ENCODE data around the gene LSM11.

GRCh38 chr5:157778121-157778805 lies 34.8 kb downstream of the LSM11 start:
- TF ChIP-seq, protein P1, sequence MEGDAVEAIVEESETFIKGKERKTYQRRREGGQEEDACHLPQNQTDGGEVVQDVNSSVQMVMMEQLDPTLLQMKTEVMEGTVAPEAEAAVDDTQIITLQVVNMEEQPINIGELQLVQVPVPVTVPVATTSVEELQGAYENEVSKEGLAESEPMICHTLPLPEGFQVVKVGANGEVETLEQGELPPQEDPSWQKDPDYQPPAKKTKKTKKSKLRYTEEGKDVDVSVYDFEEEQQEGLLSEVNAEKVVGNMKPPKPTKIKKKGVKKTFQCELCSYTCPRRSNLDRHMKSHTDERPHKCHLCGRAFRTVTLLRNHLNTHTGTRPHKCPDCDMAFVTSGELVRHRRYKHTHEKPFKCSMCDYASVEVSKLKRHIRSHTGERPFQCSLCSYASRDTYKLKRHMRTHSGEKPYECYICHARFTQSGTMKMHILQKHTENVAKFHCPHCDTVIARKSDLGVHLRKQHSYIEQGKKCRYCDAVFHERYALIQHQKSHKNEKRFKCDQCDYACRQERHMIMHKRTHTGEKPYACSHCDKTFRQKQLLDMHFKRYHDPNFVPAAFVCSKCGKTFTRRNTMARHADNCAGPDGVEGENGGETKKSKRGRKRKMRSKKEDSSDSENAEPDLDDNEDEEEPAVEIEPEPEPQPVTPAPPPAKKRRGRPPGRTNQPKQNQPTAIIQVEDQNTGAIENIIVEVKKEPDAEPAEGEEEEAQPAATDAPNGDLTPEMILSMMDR (IDR thresholded peaks at IDR 0.05; ENCODE audit: low read depth, low read length): no peak
- no peak for TF ChIP-seq EZH2phosphoT487 (IDR thresholded peaks at IDR 0.05; ENCODE audit: low read depth)

Measured in OCI-LY3 (cell line).